GM18907 (cell line): Measurements from ENCODE around the gene TIGD1.

Experiments
- ATAC-seq: cut with Tn5 transposase; IDR thresholded peaks from one replicate; pipeline ENCODE4 v1.9.1; 2021; ENCODE audit warnings: mild to moderate bottlenecking, moderate library complexity; ENCODE audit not compliant: unreplicated experiment

The TIGD1 gene

GRCh38 chr2:232502911-232503808 is 47.2 kb downstream of the TIGD1 start:
- ATAC-seq = no peak

DNA sequence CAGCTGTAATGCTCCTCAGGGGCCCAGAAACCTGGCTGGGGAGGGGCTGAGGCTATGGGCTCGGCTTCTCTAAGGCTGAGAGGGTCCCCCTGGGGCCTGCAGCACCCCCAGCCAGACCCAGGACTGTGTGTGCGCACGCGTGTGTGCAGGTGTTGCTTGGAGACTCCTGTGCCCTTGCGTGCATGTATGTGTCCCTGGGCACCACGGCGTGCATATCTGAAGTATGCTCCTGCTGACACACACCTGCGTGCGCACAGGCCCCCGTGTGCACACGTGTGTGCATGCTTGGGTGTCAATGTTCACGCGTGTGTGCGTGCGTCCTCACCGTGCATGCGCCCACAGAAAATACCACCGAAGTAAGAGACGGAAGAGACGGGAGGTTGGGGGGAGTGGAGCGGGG is 47.8 kb downstream of the TIGD1 start:
- no peak for ATAC-seq

DNA sequence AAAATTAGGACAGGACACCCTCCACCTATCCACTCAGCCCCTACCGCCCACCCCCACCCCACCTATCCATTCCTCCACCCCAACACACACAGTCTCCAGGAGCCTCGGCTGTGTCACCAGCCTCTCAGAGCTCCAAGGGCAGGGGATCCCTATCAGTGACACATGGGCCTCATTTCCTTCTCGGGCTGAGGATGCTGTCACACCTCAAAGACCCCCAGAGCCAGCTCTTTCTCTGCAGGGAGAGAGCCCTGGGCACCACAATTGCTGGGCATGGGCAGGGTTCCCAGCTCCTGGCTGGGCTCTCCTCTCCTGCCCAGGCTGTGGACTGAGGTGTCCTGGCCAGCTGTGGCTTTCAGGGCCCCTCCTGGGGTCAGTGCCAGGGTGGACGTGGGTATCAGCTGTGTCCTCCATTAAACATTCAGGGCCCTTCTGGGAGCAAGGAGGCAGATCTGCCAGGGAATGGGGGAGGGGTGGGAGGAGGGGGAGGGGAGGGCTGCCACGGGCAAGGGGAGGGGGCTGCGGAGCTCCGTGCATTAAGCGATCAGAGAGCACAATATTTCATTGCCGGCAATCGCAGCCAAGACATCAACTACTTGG is 48.5 kb downstream of the TIGD1 start:
- ATAC-seq = no peak

DNA sequence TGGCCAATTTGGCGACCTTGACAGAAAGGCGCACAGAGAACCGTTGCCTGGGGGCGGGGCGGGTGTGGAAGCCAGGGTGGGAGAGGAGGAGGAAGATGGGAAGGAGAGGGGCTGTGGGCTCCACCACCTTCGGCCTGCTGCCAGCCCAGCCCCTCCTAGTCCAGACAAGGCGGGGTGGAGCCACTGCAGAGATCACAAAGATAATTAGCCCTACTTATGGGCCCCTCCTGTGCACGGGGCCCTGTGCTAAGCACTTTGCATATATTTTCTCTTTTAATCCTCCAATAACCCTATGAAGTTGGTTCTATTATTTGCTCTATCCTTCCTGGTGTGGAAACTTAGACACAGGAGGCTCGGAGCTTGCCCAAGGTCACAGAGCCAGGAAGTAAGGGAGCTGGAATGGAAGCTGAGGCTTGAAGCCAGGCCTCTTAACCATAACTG is 49.0 kb downstream of the TIGD1 start:
- no peak for ATAC-seq

- no peak for ATAC-seq
Measured at GRCh38 chr2:232498452-232498851, 51.9 kb downstream of the TIGD1 start.
